Nephron progenitor cell (in vitro differentiated cells): ENCODE results near the gene ZNF675.
"Not testable (repeated sequence)": the region's sequence is repeated elsewhere in the genome, so short reads cannot be mapped to it uniquely, and the experiment has no call there.

Source experiments
- DNase-seq: peaks from one replicate; pipeline ENCODE4 v3.0.0; 2021
- H3K27ac Mint-ChIP-seq: 2 replicates; pipeline ENCODE4 v1.8.0; 2021; ENCODE audit warnings: mild to moderate bottlenecking, moderate library complexity, mixed read lengths
- H3K27me3 Mint-ChIP-seq: 2 replicates; pipeline ENCODE4 v1.8.0; 2021; ENCODE audit warnings: mild to moderate bottlenecking, low read depth, mixed read lengths; ENCODE audit not compliant: poor library complexity
- H3K36me3 Mint-ChIP-seq: 2 replicates; pipeline ENCODE4 v1.8.0; 2021; ENCODE audit warnings: low read depth, mixed read lengths
- H3K4me1 Mint-ChIP-seq: 2 replicates; pipeline ENCODE4 v1.8.0; 2021; ENCODE audit warnings: mixed read lengths
- H3K4me3 Mint-ChIP-seq: 2 replicates; pipeline ENCODE4 v1.8.0; 2021; ENCODE audit warnings: mild to moderate bottlenecking, moderate library complexity, mixed read lengths
- H3K9me3 Mint-ChIP-seq: 2 replicates; pipeline ENCODE4 v1.8.0; 2021; ENCODE audit warnings: mild to moderate bottlenecking, moderate library complexity, mixed read lengths
- CTCF ChIP-seq: fragments of 200-600 bp; sonication (generic); IDR thresholded peaks from 2 replicates; pipeline ENCODE4 v1.5.0; 2021; ENCODE audit warnings: antibody characterized with exemption

The ZNF675 gene

GRCh38 chr19:23665651-23666410 lies 21.2 kb downstream of the ZNF675 start:
- no peak for DNase-seq
- Mint-ChIP-seq H3K9me3 (peaks cover 98% of the 10 kb centered on the region), H3K4me1 (no peaks in the 10 kb centered on the region)

GRCh38 chr19:23649817-23650216 lies 37.2 kb downstream of the ZNF675 start:
- not testable (repeated sequence) for H3K4me3 Mint-ChIP-seq, DNase-seq, H3K27ac Mint-ChIP-seq, H3K27me3 Mint-ChIP-seq, H3K4me1 Mint-ChIP-seq
- Mint-ChIP-seq H3K36me3 (peaks cover 67% of the 10 kb centered on the region), H3K9me3 (peaks cover 96% of the 10 kb centered on the region)

More at GRCh38 chr19:23665651-23666410, 21.2 kb downstream of the ZNF675 start:
- TF ChIP-seq CTCF = no peak
- Mint-ChIP-seq H3K36me3 (peaks cover 98% of the 10 kb centered on the region), H3K27ac (no peak overlapping the region), H3K27me3 (peaks cover 3% of the 10 kb centered on the region), H3K4me3 (no peak overlapping the region)
